ENCODE results near the gene GSTM4. TPM values are rescaled to one million over a fixed set of nuclear protein-coding genes. Genes with fewer than 3 reads are reported as not detected.

The GSTM4 gene
- total RNA-seq, 1 donor from 2014 or later: 36.8 TPM

DNA sequence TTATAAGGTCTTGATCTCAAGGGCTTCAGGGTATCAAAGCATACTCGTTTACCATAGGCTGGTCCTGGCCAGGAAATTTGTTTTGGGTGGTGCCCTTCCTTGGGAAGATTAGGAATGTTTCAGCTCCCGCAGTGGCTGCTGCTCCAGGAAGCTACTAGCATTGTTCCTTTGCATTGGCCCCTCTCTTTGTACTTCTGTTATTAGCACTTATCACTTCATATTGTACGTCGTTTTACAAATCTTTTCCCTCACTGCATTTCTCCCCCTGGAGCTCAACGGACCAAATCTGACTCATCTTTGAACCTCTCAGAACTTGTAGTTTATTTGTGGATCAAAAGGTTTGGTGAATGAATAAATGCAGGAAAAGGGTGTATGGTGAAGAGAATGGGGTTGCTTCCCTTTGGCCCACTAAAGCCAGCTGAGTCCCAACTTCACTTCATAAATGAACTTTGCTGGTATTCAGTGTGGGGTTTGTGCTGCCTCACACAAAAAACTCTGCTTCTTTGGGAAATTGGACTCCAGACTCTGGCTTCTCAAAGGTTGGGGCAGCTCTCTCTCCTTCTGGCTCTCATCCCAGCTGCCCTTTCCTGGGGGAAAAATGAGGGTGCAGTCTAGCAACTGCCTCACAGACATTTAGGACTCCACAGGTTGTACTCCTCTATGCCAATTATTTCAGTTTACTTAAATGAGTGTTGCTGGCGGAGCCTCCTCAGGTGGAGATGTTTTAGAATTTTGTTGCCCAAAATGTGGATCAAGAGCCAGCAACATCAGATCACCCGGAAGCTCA is 42.3 kb upstream of the GSTM4 start:
- peaks cover 6% of the 10 kb centered on the region for H3K4me1 ChIP-seq
- H3K4me3 ChIP-seq: no peak overlapping the region
- intact Hi-C loops (cut with micrococcal nuclease): no loop called here
- TF ChIP-seq CTCF (IDR thresholded peaks at IDR 0.05; ENCODE audit: borderline replicate concordance): no peak
- peak overlapping the region; percentile 37 for H3K27ac ChIP-seq (replicated peaks)
- DNase-seq: no peak
- H3K36me3 ChIP-seq: no peaks in the 10 kb centered on the region
- no peaks in the 10 kb centered on the region for H3K9me3 ChIP-seq (replicated peaks)
- no peaks in the 10 kb centered on the region for H3K27me3 ChIP-seq (ENCODE audit: low read depth)

DNA sequence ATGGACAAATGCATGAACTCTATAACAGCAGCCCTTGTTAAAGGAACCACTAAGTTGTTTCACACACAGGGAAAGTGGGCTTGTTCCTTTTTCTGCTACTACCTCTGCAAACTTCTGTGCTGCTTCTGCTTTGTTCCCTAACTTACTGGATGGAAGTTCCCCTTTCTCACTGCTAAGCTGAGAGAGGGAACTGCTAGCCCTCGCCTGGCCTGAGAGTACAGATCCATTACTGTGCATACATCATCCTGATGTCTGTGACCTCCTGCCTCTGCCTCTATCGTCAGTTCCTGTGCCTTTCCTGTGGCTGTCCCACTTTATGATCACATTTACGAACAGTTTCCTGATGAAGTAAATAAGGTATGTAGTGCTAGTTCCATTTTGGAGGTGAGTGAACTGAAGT is 40.0 kb upstream of the GSTM4 start:
- intact Hi-C loops (cut with micrococcal nuclease): no loop called here
- DNase-seq: no peak
- no peaks in the 10 kb centered on the region for H3K27me3 ChIP-seq (ENCODE audit: low read depth)
- H3K27ac ChIP-seq (replicated peaks): peak overlapping the region; percentile 46
- H3K4me1 ChIP-seq: peaks cover 29% of the 10 kb centered on the region
- no peaks in the 10 kb centered on the region for H3K9me3 ChIP-seq (replicated peaks)
- TF ChIP-seq CTCF (IDR thresholded peaks at IDR 0.05; ENCODE audit: borderline replicate concordance): no peak
- H3K4me3 ChIP-seq: no peak overlapping the region
- H3K36me3 ChIP-seq: no peaks in the 10 kb centered on the region

DNA sequence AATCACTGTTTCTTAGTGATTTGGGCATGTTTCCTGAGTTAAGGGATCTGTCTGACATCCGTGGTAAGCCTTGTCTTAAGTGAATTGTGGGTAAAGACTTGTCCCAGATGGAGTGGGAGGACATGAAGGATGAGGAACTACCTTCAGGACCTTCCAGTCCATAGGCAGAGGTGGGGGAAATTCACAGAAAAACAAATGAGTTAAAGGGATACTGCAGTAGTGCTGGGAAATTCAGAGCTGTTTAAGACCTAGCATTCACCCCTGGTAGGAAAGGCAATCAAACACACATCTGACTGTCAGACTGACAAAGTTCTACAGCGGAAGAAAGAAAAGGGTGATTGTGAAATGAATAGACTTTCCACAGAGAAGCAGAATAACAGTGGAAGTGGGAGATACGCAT is 39.5 kb upstream of the GSTM4 start:
- Histone ChIP-seq H3K36me3 (no peaks in the 10 kb centered on the region), H3K4me1 (peaks cover 33% of the 10 kb centered on the region), H3K27me3 (ENCODE audit: low read depth) (no peaks in the 10 kb centered on the region), H3K4me3 (no peak overlapping the region), H3K9me3 (replicated peaks) (no peaks in the 10 kb centered on the region), H3K27ac (replicated peaks) (peak overlapping the region; percentile 46)
- intact Hi-C loops (cut with micrococcal nuclease): no loop called here
- no peak for TF ChIP-seq CTCF (IDR thresholded peaks at IDR 0.05; ENCODE audit: borderline replicate concordance)
- no peak for DNase-seq

GRCh38 chr1:109617291-109617801 is 38.6 kb upstream of the GSTM4 start:
- DNase-seq: no peak
- Histone ChIP-seq H3K27ac (replicated peaks) (peak overlapping the region; percentile 36), H3K4me1 (peaks cover 43% of the 10 kb centered on the region), H3K36me3 (no peaks in the 10 kb centered on the region), H3K27me3 (ENCODE audit: low read depth) (no peaks in the 10 kb centered on the region), H3K9me3 (replicated peaks) (no peaks in the 10 kb centered on the region), H3K4me3 (no peak overlapping the region)
- intact Hi-C loops (cut with micrococcal nuclease): no loop called here
- no peak for TF ChIP-seq CTCF (IDR thresholded peaks at IDR 0.05; ENCODE audit: borderline replicate concordance)

DNA sequence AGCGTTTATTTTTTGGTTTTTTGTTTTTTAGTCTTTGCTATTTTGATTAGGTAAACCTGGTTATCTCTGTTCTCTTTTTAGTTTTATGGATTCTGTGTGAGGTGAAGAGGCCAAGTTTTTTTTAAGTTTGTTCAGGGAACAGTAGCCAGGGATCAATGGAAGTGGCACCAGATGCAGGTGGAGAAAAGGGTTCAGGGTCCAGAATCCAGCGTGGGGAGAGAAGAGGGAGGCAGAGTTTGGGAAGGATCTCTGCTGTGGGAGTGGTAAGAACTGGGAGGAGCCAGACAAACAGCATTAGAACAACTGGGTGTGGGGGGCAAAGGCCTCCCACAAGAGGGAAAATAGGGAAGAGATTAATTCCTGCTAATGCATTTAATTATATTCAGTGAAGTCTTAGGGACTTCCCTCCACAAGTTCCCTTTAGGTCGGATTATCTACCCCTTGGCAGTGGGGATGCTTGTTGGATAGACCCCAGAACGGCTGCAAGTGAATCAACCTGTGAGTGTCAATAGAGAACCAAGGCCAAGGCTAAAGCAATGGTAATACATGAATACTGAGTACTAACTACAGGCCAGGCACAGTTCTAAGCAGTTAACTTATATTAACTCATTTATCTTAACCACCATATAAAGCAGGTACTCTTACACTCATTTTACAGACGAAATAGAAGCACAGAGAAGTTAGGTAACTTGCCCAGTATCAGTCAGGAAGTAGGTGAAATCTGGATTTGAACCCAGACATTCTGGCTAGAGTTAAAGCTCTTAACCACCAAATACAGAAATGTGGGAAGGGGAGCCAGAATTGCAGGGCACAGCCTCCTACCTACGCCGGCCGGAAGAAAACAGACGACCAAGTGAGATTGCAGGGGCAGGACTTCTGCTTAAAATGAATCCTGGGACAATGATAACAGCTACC is 37.0 kb upstream of the GSTM4 start:
- Histone ChIP-seq H3K9me3 (replicated peaks) (no peaks in the 10 kb centered on the region), H3K4me3 (peak overlapping the region; percentile 85), H3K27ac (replicated peaks) (peak overlapping the region; percentile 87), H3K4me1 (peaks cover 52% of the 10 kb centered on the region), H3K27me3 (ENCODE audit: low read depth) (no peaks in the 10 kb centered on the region), H3K36me3 (no peaks in the 10 kb centered on the region)
- DNase-seq: no peak
- no peak for TF ChIP-seq CTCF (IDR thresholded peaks at IDR 0.05; ENCODE audit: borderline replicate concordance)
- intact Hi-C loops (cut with micrococcal nuclease): no loop called here
